ENCODE results near the gene BOD1L1.

GRCh38 chr4:13546142-13546940, 81.2 kb downstream of the BOD1L1 start:
- TF ChIP-seq CTCF (conservative IDR thresholded peaks at IDR 0.05; ENCODE audit: low read depth, low read length), result no peak
- TF ChIP-seq EZH2 (IDR thresholded peaks at IDR 0.05; ENCODE audit: low read length, unreplicated experiment), result no peak
- no peak for TF ChIP-seq EZH2phosphoT487 (IDR thresholded peaks at IDR 0.05; ENCODE audit: borderline replicate concordance, low read length)

Measured in PC-3 (cell line).